ENCODE measurements around the gene SLC16A3. TPM values are rescaled to one million over a fixed set of nuclear protein-coding genes. Genes with fewer than 3 reads are reported as not detected.

SLC16A3 gene
- total RNA-seq, 2 donors from 2014 or later, result 5.0 to 69.2 TPM

- H3K4me3 ChIP-seq, result no peak overlapping the region
- intact Hi-C loops (cut with DNase I), result no loop called here
- H3K4me1 ChIP-seq (replicated peaks), result peaks cover 5% of the 10 kb centered on the region
- no peaks in the 10 kb centered on the region for H3K9me3 ChIP-seq
- WGBS, result 87% methylated on average over 15 of the region's 16 CpGs
- no peaks in the 10 kb centered on the region for H3K36me3 ChIP-seq
- DNase-seq (ENCODE audit: low spot score), result no peak
- H3K27me3 ChIP-seq (replicated peaks; ENCODE audit: insufficient read depth), result no peaks in the 10 kb centered on the region
- no peak overlapping the region for H3K27ac ChIP-seq
- TF ChIP-seq POLR2AphosphoS5 (IDR thresholded peaks at IDR 0.05) (no peak), POLR2A (IDR thresholded peaks at IDR 0.05) (no peak), CTCF (IDR thresholded peaks at IDR 0.05) (no peak)
Measured at GRCh38 chr17:82226809-82227628, 1.8 kb upstream of the SLC16A3 start.

GRCh38 chr17:82227629-82228277, 1.1 kb upstream of the SLC16A3 start:
- no peaks in the 10 kb centered on the region for H3K9me3 ChIP-seq
- WGBS, result 80% methylated on average over 16 of the region's 18 CpGs
- H3K27me3 ChIP-seq (replicated peaks; ENCODE audit: insufficient read depth), result no peaks in the 10 kb centered on the region
- TF ChIP-seq CTCF (IDR thresholded peaks at IDR 0.05) (no peak), POLR2A (IDR thresholded peaks at IDR 0.05) (no peak), POLR2AphosphoS5 (IDR thresholded peaks at IDR 0.05) (no peak)
- peak overlapping the region in 1 of 2 donors; percentile 37 for H3K4me3 ChIP-seq
- intact Hi-C loops (cut with DNase I), result no loop called here
- H3K36me3 ChIP-seq, result no peaks in the 10 kb centered on the region
- H3K4me1 ChIP-seq (replicated peaks), result peaks cover 5% of the 10 kb centered on the region
- no peak for DNase-seq (ENCODE audit: low spot score)
- H3K27ac ChIP-seq, result peak overlapping the region in 1 of 2 donors; percentile 88

- Histone ChIP-seq H3K4me1 (replicated peaks) (peaks cover 5% of the 10 kb centered on the region), H3K27me3 (replicated peaks; ENCODE audit: insufficient read depth) (no peaks in the 10 kb centered on the region), H3K27ac (peak overlapping the region; percentile 66 to 88), H3K4me3 (peak overlapping the region; percentile 31 to 37), H3K9me3 (no peaks in the 10 kb centered on the region), H3K36me3 (no peaks in the 10 kb centered on the region)
- TF ChIP-seq POLR2AphosphoS5 (IDR thresholded peaks at IDR 0.05) (no peak), POLR2A (IDR thresholded peaks at IDR 0.05) (peak; percentile 46)
- intact Hi-C loops (cut with DNase I), result no loop called here
- WGBS, result 26% methylated on average over 48 of the region's 63 CpGs
- DNase-seq (ENCODE audit: low spot score), result no peak
Measured at GRCh38 chr17:82228278-82228841, 482 bp upstream of the SLC16A3 start.

GRCh38 chr17:82229698-82230608, 1.1 kb downstream of the SLC16A3 start:
- H3K36me3 ChIP-seq, result no peaks in the 10 kb centered on the region
- no peaks in the 10 kb centered on the region for H3K9me3 ChIP-seq
- peak overlapping the region; percentile 37 to 39 for H3K4me3 ChIP-seq
- peaks cover 14% of the 10 kb centered on the region for H3K4me1 ChIP-seq (replicated peaks)
- DNase-seq (ENCODE audit: low spot score), result no peak
- no peak for TF ChIP-seq POLR2AphosphoS5 (IDR thresholded peaks at IDR 0.05)
- TF ChIP-seq POLR2A (IDR thresholded peaks at IDR 0.05), result no peak
- TF ChIP-seq CTCF (IDR thresholded peaks at IDR 0.05), result no peak
- peak overlapping the region; percentile 80 to 88 for H3K27ac ChIP-seq
- 52% methylated on average over 20 of the region's 28 CpGs for WGBS
- intact Hi-C loops (cut with DNase I), result loop anchor here (10.0 kb wide), 1 partner anchor 65 kb away; no protein-coding TSS in a partner anchor
- no peaks in the 10 kb centered on the region for H3K27me3 ChIP-seq (replicated peaks; ENCODE audit: insufficient read depth)

Measured in prostate gland (tissue), 2 donors.